Measurements from ENCODE around the gene ABCC5.

DNA sequence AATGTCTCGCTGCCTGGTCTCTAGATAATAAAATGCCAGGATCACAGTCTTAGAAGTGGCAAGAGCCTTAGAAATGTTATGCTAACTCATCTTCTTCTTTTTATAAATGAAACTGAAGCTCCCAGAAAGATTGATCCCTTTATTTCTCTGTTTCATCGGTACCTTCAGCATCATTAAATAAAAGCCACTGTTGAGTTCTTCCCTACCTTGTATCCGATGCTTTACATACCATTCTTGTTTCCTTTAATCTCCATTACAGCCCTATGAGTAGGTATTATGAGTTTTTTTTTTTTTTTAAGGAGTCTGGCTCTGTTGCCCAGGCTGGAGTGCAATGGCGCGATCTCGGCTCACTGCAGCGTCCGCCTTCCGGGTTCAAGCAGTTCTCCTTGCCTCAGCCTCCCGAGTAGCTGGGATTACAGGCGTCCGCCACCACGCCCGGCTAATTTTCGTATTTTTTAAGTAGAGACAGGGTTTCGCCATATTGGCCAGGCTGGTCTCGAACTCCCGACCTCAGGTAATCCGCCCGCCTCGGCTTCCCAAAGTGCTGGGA is 815 bp upstream of the ABCC5 start:
- no peak for TF ChIP-seq POLR2A (IDR thresholded peaks at IDR 0.05)
- TF ChIP-seq, protein P1, sequence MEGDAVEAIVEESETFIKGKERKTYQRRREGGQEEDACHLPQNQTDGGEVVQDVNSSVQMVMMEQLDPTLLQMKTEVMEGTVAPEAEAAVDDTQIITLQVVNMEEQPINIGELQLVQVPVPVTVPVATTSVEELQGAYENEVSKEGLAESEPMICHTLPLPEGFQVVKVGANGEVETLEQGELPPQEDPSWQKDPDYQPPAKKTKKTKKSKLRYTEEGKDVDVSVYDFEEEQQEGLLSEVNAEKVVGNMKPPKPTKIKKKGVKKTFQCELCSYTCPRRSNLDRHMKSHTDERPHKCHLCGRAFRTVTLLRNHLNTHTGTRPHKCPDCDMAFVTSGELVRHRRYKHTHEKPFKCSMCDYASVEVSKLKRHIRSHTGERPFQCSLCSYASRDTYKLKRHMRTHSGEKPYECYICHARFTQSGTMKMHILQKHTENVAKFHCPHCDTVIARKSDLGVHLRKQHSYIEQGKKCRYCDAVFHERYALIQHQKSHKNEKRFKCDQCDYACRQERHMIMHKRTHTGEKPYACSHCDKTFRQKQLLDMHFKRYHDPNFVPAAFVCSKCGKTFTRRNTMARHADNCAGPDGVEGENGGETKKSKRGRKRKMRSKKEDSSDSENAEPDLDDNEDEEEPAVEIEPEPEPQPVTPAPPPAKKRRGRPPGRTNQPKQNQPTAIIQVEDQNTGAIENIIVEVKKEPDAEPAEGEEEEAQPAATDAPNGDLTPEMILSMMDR (IDR thresholded peaks at IDR 0.05) = no peak

Measured in uterus (tissue), 2 donors.